GM12892 (cell line): ENCODE data around the gene ZC3H15.

Experiments used
- DNase-seq: peaks from one replicate; pipeline ENCODE4 v3.0.0; 2011; ENCODE audit not compliant: insufficient read length
- FAIRE-seq: peaks from 2 replicates; lab custom pipeline; 2011; peaks lifted over from hg19 to GRCh38; lab: Jason Lieb, UNC
- POLR2A ChIP-seq: IDR thresholded peaks from 2 replicates; pipeline ENCODE4 v1.6.1; 2011; ENCODE audit warnings: low read depth, low read length, control low read depth
- POLR2AphosphoS5 ChIP-seq: IDR thresholded peaks from 2 replicates; pipeline ENCODE4 v1.6.1; 2011; ENCODE audit warnings: low read depth, low read length, control low read depth
- TAF1 ChIP-seq: IDR thresholded peaks from 2 replicates; pipeline ENCODE4 v1.6.1; 2011; ENCODE audit warnings: low read depth, mild to moderate bottlenecking, control low read depth, low read length, borderline replicate concordance

ZC3H15 gene

DNA sequence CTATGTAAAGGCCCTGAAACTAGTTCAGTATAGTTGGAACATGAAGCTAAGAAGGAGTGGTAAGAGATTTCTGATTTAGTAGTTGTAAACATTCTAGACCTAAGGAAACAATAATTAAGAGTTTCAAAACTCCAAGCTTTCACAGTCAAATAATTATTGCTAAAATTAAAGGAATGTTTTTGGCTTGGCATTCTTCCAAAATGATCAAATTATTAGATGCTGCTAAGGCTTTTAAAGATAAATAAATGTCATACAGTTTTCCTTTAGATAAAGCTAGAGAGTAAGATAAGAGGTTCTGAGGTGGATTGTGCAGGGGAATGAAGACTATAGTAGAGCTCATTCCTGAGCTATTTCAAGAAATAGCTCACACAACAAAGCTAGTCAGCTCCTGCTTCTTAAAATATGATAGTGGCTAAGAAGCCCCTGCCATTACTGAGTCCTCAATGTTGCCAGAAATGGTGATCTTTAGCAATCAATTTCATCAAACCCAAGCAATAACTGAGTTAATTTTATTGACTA, 45.3 kb downstream of the ZC3H15 start:
- TF ChIP-seq POLR2A = no peak
- no peak for TF ChIP-seq POLR2AphosphoS5
- TF ChIP-seq TAF1 = no peak
- DNase-seq (no peak), FAIRE-seq (no peak)

DNA sequence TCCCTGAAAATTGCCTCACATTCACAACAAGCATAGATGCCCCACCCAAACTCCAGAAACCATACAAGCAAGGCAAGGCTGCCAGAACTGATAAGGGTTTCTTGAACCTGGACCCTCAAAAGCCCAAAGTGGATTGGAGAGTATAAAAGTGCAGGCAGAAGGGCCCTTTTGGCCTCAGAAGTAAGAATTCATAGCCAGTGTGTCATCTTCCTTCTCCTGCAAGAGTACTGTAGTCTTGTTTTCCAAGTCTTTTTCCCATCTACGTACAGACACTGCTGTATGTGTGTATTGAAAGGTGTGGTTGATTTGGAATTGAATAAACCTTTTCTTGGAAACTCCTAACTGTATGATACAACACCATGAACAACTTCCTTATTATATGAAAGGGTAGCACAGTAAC, 46.8 kb downstream of the ZC3H15 start:
- TF ChIP-seq POLR2A (no peak), TAF1 (no peak), POLR2AphosphoS5 (no peak)
- no peak for FAIRE-seq
- no peak for DNase-seq

DNA sequence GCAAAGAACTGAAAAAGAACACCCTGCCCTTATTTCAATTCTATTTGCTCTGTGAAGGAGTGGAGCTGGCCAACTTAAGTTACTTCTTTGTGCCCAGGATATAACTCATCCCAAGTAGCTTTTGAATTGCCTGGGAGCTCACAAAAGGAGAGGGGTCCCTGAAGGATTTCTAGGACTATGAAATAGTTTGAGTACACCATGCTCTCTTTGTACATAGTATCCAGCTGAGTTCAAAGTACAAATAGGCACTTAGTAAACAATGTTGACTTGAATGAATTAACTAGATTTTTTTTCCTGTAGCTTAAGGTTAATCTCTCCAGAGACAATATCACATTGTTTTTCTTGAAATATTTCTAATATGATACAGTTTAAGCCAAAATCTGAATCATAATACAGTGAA, 47.7 kb downstream of the ZC3H15 start:
- no peak for FAIRE-seq
- no peak for TF ChIP-seq POLR2A
- no peak for TF ChIP-seq TAF1
- TF ChIP-seq POLR2AphosphoS5 = no peak
- no peak for DNase-seq

DNA sequence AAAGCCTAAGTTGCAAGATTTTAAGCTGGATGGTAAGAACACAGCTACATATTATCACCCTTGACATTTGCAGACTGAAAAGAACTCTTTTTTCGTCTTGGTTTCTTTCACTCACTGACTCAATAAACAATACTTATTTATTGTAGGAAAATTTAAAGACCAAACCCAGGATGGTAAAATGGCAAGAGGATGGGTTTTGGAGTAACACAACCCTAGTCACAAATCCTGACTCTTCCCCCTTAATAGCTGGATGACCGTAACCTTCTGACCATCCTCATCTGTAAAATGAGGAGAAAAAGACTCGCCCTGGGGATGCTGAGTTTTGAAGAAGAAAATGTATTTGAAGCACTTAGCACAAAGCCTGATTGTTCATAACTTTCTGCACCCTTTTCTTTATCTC, 48.3 kb downstream of the ZC3H15 start:
- no peak for FAIRE-seq
- TF ChIP-seq POLR2A (no peak), TAF1 (no peak), POLR2AphosphoS5 (no peak)
- no peak for DNase-seq

DNA sequence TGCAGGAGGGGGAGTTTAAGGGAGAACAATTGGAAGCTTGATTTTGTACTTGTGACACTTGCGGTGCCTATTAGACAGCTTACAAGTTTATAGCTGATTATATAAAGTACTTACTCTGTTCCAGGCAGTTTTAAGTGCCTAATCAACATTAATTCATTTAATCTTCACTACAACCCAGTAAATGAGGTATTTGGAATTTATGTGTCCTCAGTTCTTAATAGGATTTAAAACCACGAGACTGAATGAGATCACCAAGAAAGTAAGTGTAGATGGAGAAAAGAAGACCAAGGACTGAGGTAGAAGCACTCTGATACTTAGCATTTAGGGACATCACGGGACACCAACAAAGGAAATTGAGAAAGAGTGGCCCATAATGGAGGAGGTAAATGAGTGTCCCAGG, 49.8 kb downstream of the ZC3H15 start:
- FAIRE-seq = no peak
- no peak for DNase-seq
- TF ChIP-seq TAF1 = no peak
- no peak for TF ChIP-seq POLR2AphosphoS5
- no peak for TF ChIP-seq POLR2A

DNA sequence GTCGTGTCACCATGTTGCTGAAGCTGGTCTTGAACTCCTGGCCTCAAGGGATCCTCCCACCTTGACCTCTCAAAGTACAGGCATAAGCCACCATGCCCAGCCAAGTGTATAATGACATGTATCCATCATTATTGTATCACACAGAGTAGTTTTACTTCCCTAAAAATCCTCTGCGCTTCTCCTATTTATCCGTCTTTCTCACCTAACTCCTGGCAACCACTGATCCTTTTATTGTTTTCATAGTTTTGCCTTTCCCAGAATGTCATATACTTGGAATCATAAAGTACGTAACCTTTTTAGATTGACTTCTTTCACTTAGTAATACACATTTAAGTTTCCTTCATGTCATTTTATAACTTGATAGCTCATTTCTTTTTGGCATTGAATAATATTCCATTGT, 51.0 kb downstream of the ZC3H15 start:
- FAIRE-seq (no peak), DNase-seq (no peak)

DNA sequence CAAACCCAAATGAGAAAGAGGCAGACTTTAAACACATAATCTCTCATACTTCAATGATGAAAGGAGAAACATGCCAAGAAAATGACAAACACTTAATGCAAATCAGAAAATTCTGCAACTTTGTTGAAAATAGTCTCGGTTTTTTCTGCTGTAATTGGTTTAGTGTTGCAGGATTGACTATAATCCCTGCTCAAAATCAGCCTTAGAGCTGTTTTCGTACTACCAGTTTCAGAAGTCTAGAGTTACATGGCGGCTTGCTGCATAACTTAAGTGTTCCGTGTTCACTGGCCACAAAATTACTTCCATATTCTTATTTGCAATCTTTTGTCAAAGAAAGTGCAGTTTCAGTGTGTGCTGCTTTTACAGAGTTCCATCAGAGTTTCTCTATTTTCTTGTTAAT, 54.9 kb downstream of the ZC3H15 start:
- DNase-seq = no peak
- no peak for FAIRE-seq
- TF ChIP-seq TAF1 (no peak), POLR2AphosphoS5 (no peak), POLR2A (no peak)

More for the DNA sequence above, 51.0 kb downstream of the ZC3H15 start:
- TF ChIP-seq POLR2AphosphoS5 (no peak), TAF1 (no peak), POLR2A (no peak)

DNA sequence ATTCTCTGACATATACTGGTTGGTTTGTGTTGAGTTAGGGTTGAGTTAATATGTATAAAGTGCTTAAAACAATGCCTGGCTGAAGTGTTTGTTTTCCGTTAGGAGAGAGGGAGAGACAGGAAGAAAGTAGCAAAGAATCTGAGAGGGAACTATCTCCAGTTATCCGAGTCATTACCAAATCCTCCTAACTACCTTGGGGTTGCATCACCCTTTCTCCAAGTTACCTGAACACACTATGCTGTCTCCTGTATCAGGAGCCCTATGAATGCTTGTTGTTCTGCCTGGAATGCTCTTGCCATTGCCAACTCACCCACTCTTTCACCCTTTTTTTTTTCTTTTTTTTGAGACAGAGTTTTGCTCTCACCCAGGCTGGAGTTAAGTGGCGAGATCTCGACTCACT, 55.9 kb downstream of the ZC3H15 start:
- FAIRE-seq (no peak), DNase-seq (no peak)
- TF ChIP-seq POLR2A (no peak), POLR2AphosphoS5 (no peak), TAF1 (no peak)

DNA sequence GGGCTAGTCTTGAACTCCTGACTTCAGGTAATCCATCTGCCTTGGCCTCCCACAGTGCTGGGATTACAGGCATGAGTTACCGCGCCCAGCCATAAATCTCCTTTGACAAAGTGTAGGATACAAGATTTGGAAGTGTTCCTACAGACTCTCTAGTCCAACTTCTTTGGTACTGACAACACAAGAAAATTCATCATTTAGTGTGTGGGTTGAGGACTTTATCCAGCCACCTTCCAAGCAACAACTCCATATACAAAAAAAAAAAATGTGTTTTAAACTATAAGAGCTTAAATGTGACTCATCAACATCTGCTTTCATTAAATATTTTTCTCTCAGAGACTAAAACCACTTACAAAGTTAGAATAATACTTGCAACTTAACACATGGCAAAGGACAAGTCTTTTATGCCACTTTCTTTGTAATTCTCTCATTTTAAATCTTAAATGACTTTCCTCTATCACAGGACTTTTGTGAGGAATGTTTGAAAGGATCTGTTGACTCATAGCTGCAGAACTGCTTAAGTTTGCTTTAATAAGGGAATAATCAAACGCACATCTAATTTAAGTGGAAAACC, 57.6 kb downstream of the ZC3H15 start:
- DNase-seq (no peak), FAIRE-seq (no peak)
- TF ChIP-seq POLR2A (no peak), POLR2AphosphoS5 (no peak), TAF1 (no peak)

DNA sequence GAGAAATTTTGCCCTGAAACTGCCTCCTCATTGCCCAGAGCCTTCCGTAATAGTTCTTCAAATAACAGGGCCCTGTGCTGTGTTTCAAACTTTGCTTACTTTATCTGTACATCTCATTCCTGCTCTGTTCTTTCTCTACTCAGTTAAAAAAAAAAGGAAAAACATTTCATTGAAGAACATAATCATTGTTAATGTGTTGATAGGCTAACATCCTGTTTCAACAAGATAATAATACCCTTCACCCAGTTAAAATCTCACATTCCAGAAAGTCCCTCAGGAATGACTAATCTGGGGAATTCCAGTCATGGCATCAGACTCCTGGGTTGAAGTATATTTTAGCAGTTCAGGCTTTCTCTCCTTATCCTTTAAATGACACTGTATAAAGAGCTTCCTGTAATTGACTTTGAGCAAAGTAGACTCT, 58.2 kb downstream of the ZC3H15 start:
- FAIRE-seq = no peak
- DNase-seq = no peak
- TF ChIP-seq POLR2AphosphoS5 (no peak), TAF1 (no peak), POLR2A (no peak)

DNA sequence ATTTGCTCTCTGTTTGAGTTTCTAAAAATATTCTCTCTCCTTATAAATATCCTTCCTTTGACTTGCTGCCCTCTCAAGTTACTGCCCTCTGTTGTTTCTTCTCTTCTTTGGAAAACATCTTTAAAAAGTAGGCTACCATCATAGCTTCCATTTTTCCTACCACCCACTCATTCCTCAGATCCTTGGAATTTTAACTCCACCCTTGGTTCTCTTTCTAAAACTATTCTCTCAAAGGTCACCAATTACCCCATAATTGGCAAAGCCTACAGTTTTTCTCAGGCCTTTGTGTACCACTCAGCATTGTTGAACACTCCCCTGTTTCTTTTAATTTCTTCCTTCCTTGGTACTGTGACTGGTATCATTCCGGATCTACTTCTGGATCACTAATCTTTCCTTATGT, 60.8 kb downstream of the ZC3H15 start:
- DNase-seq (no peak), FAIRE-seq (no peak)
- TF ChIP-seq TAF1 (no peak), POLR2AphosphoS5 (no peak), POLR2A (no peak)

DNA sequence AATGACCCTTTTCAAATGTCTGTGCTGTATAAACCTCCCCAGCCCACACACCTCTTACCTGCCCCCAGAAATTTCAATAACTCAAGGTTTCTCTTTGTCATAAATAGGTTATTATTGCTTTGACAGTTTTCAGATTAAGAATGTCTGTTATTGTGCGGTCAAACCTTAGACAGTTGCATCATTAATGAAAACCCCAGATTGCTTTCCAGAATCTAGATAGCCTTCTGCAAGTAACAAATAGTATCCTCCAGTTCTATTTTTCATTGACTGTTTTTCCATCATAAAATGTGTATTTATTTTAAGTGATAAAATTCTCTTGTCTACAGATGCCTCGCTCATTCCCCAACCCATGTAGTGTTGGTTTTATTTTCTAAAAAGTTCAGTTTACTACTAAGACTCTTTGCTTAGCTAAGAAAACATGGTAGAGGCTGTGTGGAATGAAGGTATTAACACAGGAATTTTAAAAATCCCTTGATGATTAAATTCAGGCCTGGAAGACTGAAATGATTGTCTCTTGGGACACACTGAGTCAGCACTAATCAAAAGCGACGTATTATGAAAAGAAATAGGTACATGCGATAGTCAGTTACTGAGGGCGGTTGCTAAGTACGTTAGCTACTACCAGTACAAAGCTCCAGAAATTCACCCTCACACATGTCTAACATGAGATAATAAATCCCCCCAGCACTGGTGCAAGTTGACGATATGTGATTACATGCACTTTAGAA, 65.4 kb downstream of the ZC3H15 start:
- FAIRE-seq (no peak), DNase-seq (no peak)
- TF ChIP-seq TAF1 (no peak), POLR2AphosphoS5 (no peak), POLR2A (no peak)

DNA sequence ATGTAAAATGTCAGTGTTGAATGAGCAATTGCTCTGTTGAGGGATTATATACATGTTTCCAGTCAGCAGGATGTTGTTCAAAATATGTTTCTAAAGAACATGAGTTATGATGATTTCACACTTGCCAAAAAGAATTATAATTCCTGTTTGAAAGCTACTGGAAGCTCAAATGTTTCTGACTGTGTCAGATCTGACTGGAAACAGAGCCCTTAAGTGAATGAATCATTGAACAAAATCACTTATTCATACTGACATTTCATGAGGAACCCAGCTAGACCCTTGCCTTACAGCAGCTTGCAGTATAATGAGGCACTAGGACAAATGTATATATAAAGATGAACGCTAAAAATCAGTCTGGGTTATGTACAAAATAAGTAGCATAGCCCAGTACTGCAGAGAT, 68.4 kb downstream of the ZC3H15 start:
- no peak for FAIRE-seq
- TF ChIP-seq POLR2A (no peak), POLR2AphosphoS5 (no peak), TAF1 (no peak)
- DNase-seq = no peak
